Chondrocyte (in vitro differentiated cells): ENCODE measurements around the gene TGM5. TPM values are rescaled to one million over a fixed set of nuclear protein-coding genes. Genes with fewer than 3 reads are reported as not detected.

Experiments
- DNase-seq: peaks from one replicate; pipeline ENCODE4 v3.0.0; 2021; ENCODE audit warnings: mixed read lengths, low spot score
- H3K27ac Mint-ChIP-seq: one replicate; pipeline ENCODE4 v1.8.0; 2021; ENCODE audit warnings: mild to moderate bottlenecking, moderate library complexity, mixed read lengths; ENCODE audit not compliant: unreplicated experiment
- H3K27me3 Mint-ChIP-seq: 2 replicates; pipeline ENCODE4 v1.8.0; 2021; ENCODE audit warnings: low read depth, mixed read lengths
- H3K36me3 Mint-ChIP-seq: 2 replicates; pipeline ENCODE4 v1.8.0; 2021; ENCODE audit warnings: low read depth, mixed read lengths
- H3K4me1 Mint-ChIP-seq: 2 replicates; pipeline ENCODE4 v1.8.0; 2021; ENCODE audit warnings: low read depth, mild to moderate bottlenecking, mixed read lengths
- H3K4me3 Mint-ChIP-seq: one replicate; pipeline ENCODE4 v1.8.0; 2021; ENCODE audit warnings: mild to moderate bottlenecking, moderate library complexity, mixed read lengths; ENCODE audit not compliant: unreplicated experiment
- H3K9me3 Mint-ChIP-seq: 2 replicates; pipeline ENCODE4 v1.8.0; 2021; ENCODE audit warnings: low read depth, mixed read lengths
- total RNA-seq: library from RNA; stranded (reverse); gene quantifications from 3 replicates; pipeline ENCODE4 v1.2.1, GENCODE V29; 2021
- TF ChIP-seq, protein P1 (sequence below): fragments of 200-600 bp; sonication (generic); IDR thresholded peaks from 2 replicates; pipeline ENCODE4 v1.5.0; 2021; ENCODE audit warnings: antibody characterized with exemption, mild to moderate bottlenecking, moderate library complexity

TGM5 gene
- total RNA-seq, 1 donor from 2014 or later = not detected

DNA sequence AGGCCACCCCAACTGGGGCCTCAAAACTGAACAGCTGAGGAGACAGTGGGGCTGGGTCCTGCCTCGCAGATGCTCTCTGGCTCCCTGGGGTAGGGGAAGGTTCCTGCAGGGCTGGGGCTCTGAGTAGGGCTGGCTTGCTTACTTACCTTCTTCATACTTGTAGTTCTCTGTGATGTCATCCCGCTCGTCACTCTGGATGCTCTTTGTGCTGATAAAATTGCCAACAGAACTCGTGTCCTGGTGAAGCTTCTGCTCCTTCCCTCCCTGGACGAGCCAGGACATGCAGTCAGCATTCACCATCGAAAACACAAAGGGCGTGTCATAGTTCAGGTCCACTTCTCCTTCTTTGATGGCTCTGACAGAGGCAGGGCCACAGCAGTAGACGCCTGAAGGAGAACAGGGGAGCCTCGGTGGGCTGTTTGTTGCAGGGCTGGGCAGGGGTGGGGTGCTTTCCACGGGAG, 28.0 kb downstream of the TGM5 start:
- no peaks in the 10 kb centered on the region for H3K36me3 Mint-ChIP-seq
- no peaks in the 10 kb centered on the region for H3K9me3 Mint-ChIP-seq
- DNase-seq = no peak
- no peak overlapping the region for H3K27ac Mint-ChIP-seq
- TF ChIP-seq, protein P1, sequence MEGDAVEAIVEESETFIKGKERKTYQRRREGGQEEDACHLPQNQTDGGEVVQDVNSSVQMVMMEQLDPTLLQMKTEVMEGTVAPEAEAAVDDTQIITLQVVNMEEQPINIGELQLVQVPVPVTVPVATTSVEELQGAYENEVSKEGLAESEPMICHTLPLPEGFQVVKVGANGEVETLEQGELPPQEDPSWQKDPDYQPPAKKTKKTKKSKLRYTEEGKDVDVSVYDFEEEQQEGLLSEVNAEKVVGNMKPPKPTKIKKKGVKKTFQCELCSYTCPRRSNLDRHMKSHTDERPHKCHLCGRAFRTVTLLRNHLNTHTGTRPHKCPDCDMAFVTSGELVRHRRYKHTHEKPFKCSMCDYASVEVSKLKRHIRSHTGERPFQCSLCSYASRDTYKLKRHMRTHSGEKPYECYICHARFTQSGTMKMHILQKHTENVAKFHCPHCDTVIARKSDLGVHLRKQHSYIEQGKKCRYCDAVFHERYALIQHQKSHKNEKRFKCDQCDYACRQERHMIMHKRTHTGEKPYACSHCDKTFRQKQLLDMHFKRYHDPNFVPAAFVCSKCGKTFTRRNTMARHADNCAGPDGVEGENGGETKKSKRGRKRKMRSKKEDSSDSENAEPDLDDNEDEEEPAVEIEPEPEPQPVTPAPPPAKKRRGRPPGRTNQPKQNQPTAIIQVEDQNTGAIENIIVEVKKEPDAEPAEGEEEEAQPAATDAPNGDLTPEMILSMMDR = no peak
- H3K4me1 Mint-ChIP-seq = no peaks in the 10 kb centered on the region
- peaks cover 60% of the 10 kb centered on the region for H3K27me3 Mint-ChIP-seq
- no peak overlapping the region for H3K4me3 Mint-ChIP-seq

DNA sequence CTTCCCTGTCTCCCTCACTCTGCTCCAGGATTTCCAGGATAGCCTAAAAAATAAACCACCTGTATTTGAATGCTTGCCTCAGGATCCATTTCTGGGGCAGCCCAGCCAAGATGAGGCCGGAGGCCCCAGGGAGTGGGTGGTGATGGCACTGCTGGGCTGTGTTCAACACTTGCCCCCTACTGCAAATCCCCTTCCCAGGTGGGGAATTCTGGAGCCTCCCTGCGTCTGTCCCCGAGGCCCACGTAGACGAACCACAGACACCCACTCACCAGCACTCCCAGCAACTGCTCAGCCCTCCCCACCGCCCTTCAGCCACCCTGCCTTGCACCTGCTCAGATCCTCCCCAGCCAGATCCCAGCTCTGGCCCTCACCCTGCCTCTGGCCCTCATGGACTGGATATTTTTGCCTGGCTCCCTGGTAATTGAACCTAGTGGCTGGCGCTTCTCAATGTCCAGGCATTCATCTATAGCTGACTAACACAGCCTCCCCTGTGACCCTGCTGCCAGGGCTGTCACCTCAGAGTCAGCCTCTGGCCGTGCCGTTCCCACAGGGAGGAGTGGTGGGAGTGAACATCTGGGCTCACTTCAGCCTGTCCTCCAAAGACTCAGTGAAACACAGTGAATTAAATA, 28.8 kb downstream of the TGM5 start:
- no peak overlapping the region for H3K4me3 Mint-ChIP-seq
- H3K27me3 Mint-ChIP-seq = peaks cover 60% of the 10 kb centered on the region
- no peaks in the 10 kb centered on the region for H3K4me1 Mint-ChIP-seq
- no peak for DNase-seq
- TF ChIP-seq, protein P1 = no peak
- H3K27ac Mint-ChIP-seq = no peak overlapping the region
- no peaks in the 10 kb centered on the region for H3K36me3 Mint-ChIP-seq
- no peaks in the 10 kb centered on the region for H3K9me3 Mint-ChIP-seq

DNA sequence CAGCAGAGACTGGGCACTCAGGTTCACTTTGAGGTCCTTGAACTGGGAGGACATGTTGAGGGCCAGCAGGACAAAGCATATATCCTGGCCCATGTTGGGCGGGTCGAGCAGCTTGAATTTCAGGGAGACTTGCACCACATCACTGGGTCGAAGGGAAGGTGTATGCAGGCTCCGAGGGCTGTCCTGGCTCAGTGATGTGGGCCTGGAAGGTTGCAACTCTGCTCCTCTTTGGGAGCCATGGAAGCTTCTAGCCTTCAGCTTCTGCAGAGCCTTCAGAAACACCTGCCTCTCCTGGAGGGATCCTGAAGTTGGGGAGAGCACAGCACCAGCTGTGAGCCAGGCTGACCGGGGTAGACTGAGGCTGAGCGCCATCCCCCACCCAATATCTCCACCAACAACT, 31.2 kb downstream of the TGM5 start:
- no peak overlapping the region for H3K4me3 Mint-ChIP-seq
- no peak for DNase-seq
- H3K4me1 Mint-ChIP-seq = peaks cover 5% of the 10 kb centered on the region
- peaks cover 61% of the 10 kb centered on the region for H3K27me3 Mint-ChIP-seq
- H3K27ac Mint-ChIP-seq = no peak overlapping the region
- TF ChIP-seq, protein P1 = no peak
- no peaks in the 10 kb centered on the region for H3K36me3 Mint-ChIP-seq
- H3K9me3 Mint-ChIP-seq = no peaks in the 10 kb centered on the region

DNA sequence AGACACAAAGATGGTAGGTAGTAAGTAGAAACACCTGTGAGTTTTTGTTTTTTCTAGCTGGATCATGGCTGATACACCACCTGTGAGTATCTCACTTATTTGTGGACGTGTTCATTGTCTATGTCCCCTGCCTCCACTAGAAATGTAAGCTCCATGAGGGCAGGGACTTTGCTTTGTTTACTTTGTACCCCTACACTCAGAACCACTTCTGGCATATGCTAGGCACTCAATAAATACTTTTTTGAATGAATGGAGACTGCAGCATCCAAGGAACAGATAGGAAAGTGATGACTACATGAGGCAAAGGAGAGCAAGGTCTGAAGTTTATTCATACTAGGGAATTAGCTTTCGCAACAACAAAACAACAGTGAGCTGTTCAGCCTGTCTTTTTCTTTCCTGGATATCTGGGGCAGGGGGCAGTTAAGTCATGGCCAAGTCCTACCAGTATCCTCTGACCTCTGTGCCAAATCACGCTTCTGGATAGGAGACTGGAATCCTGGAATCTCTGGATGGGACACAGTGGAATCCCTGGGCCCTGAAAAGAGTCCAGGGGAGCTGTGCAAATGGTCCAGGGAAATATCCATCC, 34.3 kb downstream of the TGM5 start:
- H3K9me3 Mint-ChIP-seq = no peaks in the 10 kb centered on the region
- no peak overlapping the region for H3K27ac Mint-ChIP-seq
- H3K27me3 Mint-ChIP-seq = peaks cover 48% of the 10 kb centered on the region

DNA sequence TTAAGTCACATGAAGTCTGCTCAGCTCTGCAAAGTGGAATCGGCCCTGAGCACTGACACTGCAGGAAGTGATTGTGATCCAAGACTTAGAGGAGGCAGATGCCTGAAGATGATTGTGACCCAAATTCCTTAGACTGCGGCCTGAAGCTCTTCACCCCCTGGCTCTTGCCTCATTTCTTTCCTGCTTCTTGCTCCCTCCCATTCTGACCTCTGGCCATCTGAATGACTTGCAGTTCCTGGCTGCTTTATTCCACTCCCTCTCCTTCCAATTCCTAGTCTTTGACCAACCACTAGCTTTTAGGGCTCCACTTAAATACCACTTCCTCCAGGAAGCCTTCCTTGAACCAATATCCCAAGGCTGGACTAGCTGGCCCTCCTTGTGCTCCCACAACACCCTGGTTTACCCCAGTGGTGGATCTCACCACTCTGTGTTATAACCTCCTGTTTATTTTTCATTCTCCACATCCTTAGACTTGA, 36.0 kb downstream of the TGM5 start:
- Mint-ChIP-seq H3K27ac (no peak overlapping the region), H3K9me3 (no peaks in the 10 kb centered on the region), H3K36me3 (no peaks in the 10 kb centered on the region), H3K4me1 (peaks cover 6% of the 10 kb centered on the region), H3K4me3 (no peak overlapping the region), H3K27me3 (peaks cover 42% of the 10 kb centered on the region)
- no peak for DNase-seq
- TF ChIP-seq, protein P1 = no peak

More for the DNA sequence above, 34.3 kb downstream of the TGM5 start:
- Mint-ChIP-seq H3K4me3 (no peak overlapping the region), H3K4me1 (peaks cover 6% of the 10 kb centered on the region), H3K36me3 (no peaks in the 10 kb centered on the region)
- TF ChIP-seq, protein P1 = no peak
- no peak for DNase-seq
